Measurements from ENCODE around the gene CCND1.
"Not testable (repeated sequence)": the region's sequence is repeated elsewhere in the genome, so short reads cannot be mapped to it uniquely, and the experiment has no call there.

The CCND1 gene

GRCh38 chr11:69694781-69695180, 53.8 kb downstream of the CCND1 start:
- no peak for DNase-seq

- DNase-seq = no peak
Observed at GRCh38 chr11:69695581-69695980, 54.6 kb downstream of the CCND1 start.

- DNase-seq = not testable (repeated sequence)
Observed at GRCh38 chr11:69695995-69696394, 55.0 kb downstream of the CCND1 start.

- no peak for DNase-seq
Observed at GRCh38 chr11:69696749-69697468, 56.0 kb downstream of the CCND1 start.

- DNase-seq = no peak
Observed at GRCh38 chr11:69697469-69697843, 56.5 kb downstream of the CCND1 start.

GRCh38 chr11:69697861-69698260, 56.9 kb downstream of the CCND1 start:
- no peak for DNase-seq

GRCh38 chr11:69698362-69698761, 57.4 kb downstream of the CCND1 start:
- DNase-seq = no peak

GRCh38 chr11:69699213-69699612, 58.3 kb downstream of the CCND1 start:
- no peak for DNase-seq

- DNase-seq = no peak
Observed at GRCh38 chr11:69700278-69701140, 59.6 kb downstream of the CCND1 start.

- DNase-seq = no peak
Observed at GRCh38 chr11:69702239-69702691, 61.3 kb downstream of the CCND1 start.

GRCh38 chr11:69702769-69703452, 62.0 kb downstream of the CCND1 start:
- DNase-seq = no peak

GRCh38 chr11:69703453-69703767, 62.5 kb downstream of the CCND1 start:
- DNase-seq = no peak

All from suppressor macrophage (primary cell).